ENCODE measurements around the gene PIF1. TPM values are rescaled to one million over a fixed set of nuclear protein-coding genes. Genes with fewer than 3 reads are reported as not detected.
A peak's percentile ranks its signal among the peaks of the same experiment; 100 is the strongest.

Gene PIF1
- total and polyA plus RNA-seq, 2 of the 4 experiments (the other 2 are of a cell fraction) = 3.9 to 19.9 TPM

- H2BK15ac ChIP-seq (ENCODE audit: low read depth, low read length) = no peak overlapping the region
- H2BK5ac ChIP-seq (ENCODE audit: low read depth, low read length, poor library complexity, severe bottlenecking) = no peak overlapping the region
- DNase-seq (no peak), ATAC-seq (ENCODE audit: low read depth) (peak; percentile 9; the same call in 1 of the 2 replicates)
- no peak overlapping the region for H2BK20ac ChIP-seq (ENCODE audit: low read depth, low read length)
- no peak for TF ChIP-seq CTCF (conservative IDR thresholded peaks at IDR 0.05; ENCODE audit: low read depth, low read length)
- TF ChIP-seq BHLHE40 (IDR thresholded peaks at IDR 0.05; ENCODE audit: low read depth, low read length) = no peak
- TF ChIP-seq MAZ (IDR thresholded peaks at IDR 0.05; ENCODE audit: borderline replicate concordance, low read depth, low read length) = no peak
- no peak for TF ChIP-seq ELK1 (IDR thresholded peaks at IDR 0.05; ENCODE audit: borderline replicate concordance, low read depth, low read length)
- TF ChIP-seq RFX5 (IDR thresholded peaks at IDR 0.05; ENCODE audit: low read depth, low read length) = no peak
- TF ChIP-seq SMC3 (IDR thresholded peaks at IDR 0.05; ENCODE audit: low read depth, low read length) = no peak
- no peak for TF ChIP-seq NFE2L2 (IDR thresholded peaks at IDR 0.05; ENCODE audit: low read depth, low read length)
- TF ChIP-seq POLR2A (IDR thresholded peaks at IDR 0.05; ENCODE audit: low read depth, low read length) = no peak
- no peak for TF ChIP-seq MXI1 (IDR thresholded peaks at IDR 0.05; ENCODE audit: borderline replicate concordance, low read depth, low read length)
- TF ChIP-seq FOS (IDR thresholded peaks at IDR 0.05; ENCODE audit: low read depth, low read length) = no peak
- TF ChIP-seq MAFK (IDR thresholded peaks at IDR 0.05; ENCODE audit: low read depth, low read length) = no peak
- TF ChIP-seq CEBPB (IDR thresholded peaks at IDR 0.05; ENCODE audit: low read depth, low read length) = no peak
- no peak for TF ChIP-seq RAD21 (IDR thresholded peaks at IDR 0.05; ENCODE audit: low read length)
- no peak for TF ChIP-seq CHD1 (IDR thresholded peaks at IDR 0.05; ENCODE audit: low read depth, low read length)
- no peak for TF ChIP-seq RCOR1 (IDR thresholded peaks at IDR 0.05; ENCODE audit: insufficient replicate concordance, low read length)
- H3K4me2 ChIP-seq (ENCODE audit: low read depth, low read length) = no peak overlapping the region
- no peak overlapping the region for H3K4me3 ChIP-seq (ENCODE audit: insufficient read depth, low read depth, low read length)
- intact Hi-C loops (cut with micrococcal nuclease) = loop anchor here (1.0 to 2.0 kb wide), 2 partner anchors 79 to 124 kb away; no protein-coding TSS in a partner anchor
- no peak overlapping the region for H3K18ac ChIP-seq (ENCODE audit: low read depth, low read length)
- no peaks in the 10 kb centered on the region for H3K9me1 ChIP-seq (ENCODE audit: insufficient read depth, low read length)
- H4K91ac ChIP-seq (ENCODE audit: insufficient read depth, low read depth, low read length) = no peak overlapping the region
- H3K79me1 ChIP-seq (ENCODE audit: low read depth in 1 of 2, low read length in 2 of 2) = no peaks in the 10 kb centered on the region
- H4K5ac ChIP-seq (ENCODE audit: low read depth, low read length) = no peak overlapping the region
- no peak overlapping the region for H3K23ac ChIP-seq (ENCODE audit: low read depth, low read length)
- no peaks in the 10 kb centered on the region; the same call in 1 of the 2 replicates for H3K27me3 ChIP-seq (ENCODE audit: control insufficient read depth, insufficient read depth, low read length)
- no peaks in the 10 kb centered on the region for H3K9me3 ChIP-seq (ENCODE audit: control insufficient read depth, insufficient read depth, low read length)
- peak overlapping the region; percentile 31 for H2AK9ac ChIP-seq (replicated peaks; ENCODE audit: low read depth, low read length, poor library complexity)
- dilution Hi-C loops (cut with HindIII; ENCODE audit: low sequenced_read_pairs, unreplicated experiment) = no loop called here
- peaks cover 1% of the 10 kb centered on the region; the same call in 1 of the 2 replicates for H3K4me1 ChIP-seq (ENCODE audit: control insufficient read depth, insufficient read depth, low read length)
- no peaks in the 10 kb centered on the region for H4K20me1 ChIP-seq (ENCODE audit: insufficient read depth, low read length)
- ChIA-PET POLR2A (ENCODE audit: unreplicated experiment) (no interaction called here), CTCF (interaction anchor here (0.7 to 1.7 kb wide), 6 partner anchors 9 to 94 kb away, joined by 3 to 9 read pairs (median 4); no protein-coding TSS in a partner anchor)
- in situ Hi-C loops (cut with MboI; ENCODE audit: low sequenced_read_pairs) = loop anchor here (5.0 kb wide), 1 partner anchor 78 kb away; no protein-coding TSS in a partner anchor
- no peaks in the 10 kb centered on the region for H3K36me3 ChIP-seq (ENCODE audit: control insufficient read depth, insufficient read depth, low read length)
- no peak overlapping the region for H3K27ac ChIP-seq (ENCODE audit: insufficient read depth, low read length)
- no peak overlapping the region for H3K14ac ChIP-seq (replicated peaks; ENCODE audit: low read depth, low read length)
- H2AFZ ChIP-seq (replicated peaks; ENCODE audit: low read length, poor library complexity) = peak overlapping the region; percentile 82
- BruUV-seq (replicated peaks) = no TSS peak
- 0 out of 2 replicates have a peak overlapping the region, but pooled peaks have one; percentile 38 for H2AK5ac ChIP-seq (ENCODE audit: low read depth, low read length)
- WGBS, 2 experiments (ENCODE audit: extremely low coverage in 2 of 2, insufficient read length in 1 of 2) = 14% methylated on average over 1 of the region's 6 CpGs; no CpG with 5 or more reads in 1 of the 2 experiments
- no peak overlapping the region for H3K4ac ChIP-seq (ENCODE audit: low read depth, low read length)
- H2BK120ac ChIP-seq (ENCODE audit: low read depth, low read length) = no peak overlapping the region
- H3K56ac ChIP-seq (ENCODE audit: extremely low read depth, insufficient read depth, low read length) = no peak overlapping the region
- no peak overlapping the region for H3K9ac ChIP-seq (ENCODE audit: low read depth, low read length)
- H4K8ac ChIP-seq (ENCODE audit: low read depth in 2 of 2, low read length in 2 of 2) = peak overlapping the region in 1 of 2 experiments; percentile 32; a peak in 1 of 4 replicates
Measured at GRCh38 chr15:64810497-64811326, 14.7 kb downstream of the PIF1 start.

Data from IMR-90 (cell line).